Endothelial cell of umbilical vein (primary cell): ENCODE results near the gene HS3ST3B1. TPM values are rescaled to one million over a fixed set of nuclear protein-coding genes. Genes with fewer than 3 reads are reported as not detected.

Experiments
- BruUV-seq: library from RNA; stranded (reverse); fragments of 400-500 nt; replicated peaks from 2 replicates; lab custom pipeline; 2021; lab: Mats Ljungman, UMichigan
- CTCF ChIA-PET: fragments of 300-600, 350-600 bp; sonication (Branson Sonifier 250); formaldehyde crosslinking; loops from one replicate; lab custom pipeline; 2021; ENCODE audit warnings: antibody characterized with exemption, inconsistent platforms; lab: Charles Lee
- POLR2A ChIA-PET: fragments of 300-600, 350-600 bp; sonication (Branson Sonifier 250); formaldehyde crosslinking; loops from one replicate; lab custom pipeline; 2021; ENCODE audit warnings: antibody characterized with exemption, inconsistent platforms; lab: Charles Lee
- DNase-seq: peaks from one replicate; pipeline ENCODE4 v3.0.0-alpha.2; 2011; ENCODE audit warnings: low read depth, low spot score
- FAIRE-seq: peaks from 2 replicates; lab custom pipeline; 2011; peaks lifted over from hg19 to GRCh38; lab: Jason Lieb, UNC
- H2AFZ ChIP-seq: 2 replicates; pipeline ENCODE4 v1.6.0; 2012; ENCODE audit warnings: low read depth, low read length, control low read depth, inconsistent platforms
- H3K27ac ChIP-seq: 2 replicates; pipeline ENCODE4 v1.5.1; 2011; ENCODE audit warnings: low read depth, mild to moderate bottlenecking, control low read depth, low read length, moderate library complexity; ENCODE audit not compliant: insufficient read depth
- H3K27me3 ChIP-seq, 2 experiments: 2 replicates each; pipeline versions ENCODE4 v1.6.0 to v1.6.1; 2011; ENCODE audit warnings: low read length in 2 of 2, mixed read lengths in 1 of 2; ENCODE audit not compliant: control insufficient read depth in 2 of 2, insufficient read depth in 2 of 2
- H3K36me3 ChIP-seq, 2 experiments: 2 replicates in 1 of 2; 3 replicates in 1 of 2; pipeline ENCODE4 v1.5.1; 2011; ENCODE audit warnings: low read length in 2 of 2, mild to moderate bottlenecking in 1 of 2, moderate library complexity in 1 of 2; ENCODE audit not compliant: control insufficient read depth in 2 of 2, insufficient read depth in 2 of 2; ENCODE audit errors: extremely low read depth in 1 of 2
- H3K4me1 ChIP-seq: 3 replicates; pipeline ENCODE4 v1.5.1; 2011; ENCODE audit warnings: mild to moderate bottlenecking, low read length; ENCODE audit not compliant: control insufficient read depth, insufficient read depth; ENCODE audit errors: extremely low read depth
- H3K4me2 ChIP-seq: 2 replicates; pipeline ENCODE4 v1.6.1; 2011; ENCODE audit warnings: low read length, control low read depth, mixed read lengths; ENCODE audit not compliant: insufficient read depth
- H3K4me3 ChIP-seq, 3 experiments: fragments of 200-600 bp in 1 of 3; sonication (generic), shearing (Covaris generic) in 1 of 3; replicated peaks in 1 of 3; 2 replicates each; pipeline ENCODE4 v1.5.1; 2011 to 2016; ENCODE audit warnings: control low read depth in 3 of 3, low read length in 3 of 3, mild to moderate bottlenecking in 2 of 3, inconsistent platforms in 1 of 3, low read depth in 1 of 3, moderate library complexity in 1 of 3; ENCODE audit not compliant: insufficient read depth in 1 of 3
- H3K79me2 ChIP-seq: 2 replicates; pipeline ENCODE4 v1.6.0; 2012; ENCODE audit warnings: low read length, inconsistent platforms; ENCODE audit not compliant: control insufficient read depth, insufficient read depth
- H3K9ac ChIP-seq: replicated peaks from 2 replicates; pipeline ENCODE3; 2011; ENCODE audit warnings: low read length, control low read depth; ENCODE audit not compliant: insufficient read depth; ENCODE audit errors: extremely low read depth
- H3K9me1 ChIP-seq: replicated peaks from 3 replicates; pipeline ENCODE4 v1.6.0; 2011; ENCODE audit warnings: mild to moderate bottlenecking, low read length; ENCODE audit not compliant: control insufficient read depth, insufficient read depth; ENCODE audit errors: extremely low read depth
- H3K9me3 ChIP-seq: replicated peaks from 2 replicates; pipeline ENCODE4 v1.5.1; 2012; ENCODE audit warnings: low read length, inconsistent platforms; ENCODE audit not compliant: control insufficient read depth, insufficient read depth
- H4K20me1 ChIP-seq: replicated peaks from 2 replicates; pipeline ENCODE3; 2011; ENCODE audit warnings: mild to moderate bottlenecking, low read length; ENCODE audit not compliant: control insufficient read depth, insufficient read depth; ENCODE audit errors: extremely low read depth
- CTCF ChIP-seq, 2 donors: IDR thresholded peaks; 1 replicate in 1 of 2; 2 replicates in 1 of 2; pipeline ENCODE4 v1.5.1; 2011; ENCODE audit warnings: low read length in 2 of 2, mild to moderate bottlenecking in 2 of 2, moderate library complexity in 2 of 2, control low read depth in 1 of 2, inconsistent platforms in 1 of 2, low read depth in 1 of 2; ENCODE audit not compliant: insufficient read depth in 1 of 2; ENCODE audit errors: extremely low read depth in 1 of 2
- EZH2 ChIP-seq: IDR thresholded peaks from 2 replicates; pipeline ENCODE4 v1.6.1; 2012; ENCODE audit warnings: borderline replicate concordance, low read depth, mild to moderate bottlenecking, moderate library complexity, low read length, inconsistent platforms; ENCODE audit not compliant: severe bottlenecking
- FOS ChIP-seq: IDR thresholded peaks from 2 replicates; pipeline ENCODE4 v1.6.1; 2011; ENCODE audit warnings: mild to moderate bottlenecking, low read length, moderate library complexity, borderline replicate concordance; ENCODE audit not compliant: insufficient read depth
- GATA2 ChIP-seq: IDR thresholded peaks from 2 replicates; pipeline ENCODE4 v1.7.0; 2011; ENCODE audit warnings: low read depth, mild to moderate bottlenecking, moderate library complexity, mixed read lengths, low read length; ENCODE audit not compliant: insufficient read length, insufficient read depth
- MAX ChIP-seq: IDR thresholded peaks from 2 replicates; pipeline ENCODE4 v1.6.1; 2011; ENCODE audit not compliant: insufficient read depth, insufficient read length
- POLR2A ChIP-seq: IDR thresholded peaks from 2 replicates; pipeline ENCODE4 v1.6.1; 2012; ENCODE audit warnings: low read depth, mild to moderate bottlenecking, control low read depth, low read length
- POLR2AphosphoS5 ChIP-seq: IDR thresholded peaks from 2 replicates; pipeline ENCODE4 v1.6.1; 2012; ENCODE audit warnings: low read depth, mild to moderate bottlenecking, control low read depth, low read length, moderate library complexity; ENCODE audit not compliant: insufficient read depth
- dilution Hi-C: fragments of 300-500 bp; cut with MboI; formaldehyde crosslinking; loops from one replicate; pipeline ENCODE4 v1.15.0; 2019; ENCODE audit warnings: low sequenced_read_pairs; ENCODE audit not compliant: extremely low pct_ligation_motif_present
- intact Hi-C: fragments of 100-400 bp; cut with micrococcal nuclease; formaldehyde crosslinking; loops from one replicate; pipeline ENCODE4 v1.10.0; 2022
- polyA plus RNA-seq, 4 experiments: library from polyadenylated mRNA; depleted of rRNA in 3 of 4; stranded (reverse) in 3 of 4; unstranded in 1 of 4; fragments of >200 nt; gene quantifications; 2 replicates each; pipeline versions ENCODE4 v1.2.1 to v1.2.3, GENCODE V29; 2011 to 2012; ENCODE audit warnings: missing spikeins in 1 of 4
- total RNA-seq: library from RNA; stranded (reverse); gene quantifications from 2 replicates; pipeline ENCODE4 v1.2.3, GENCODE V29; 2021

HS3ST3B1 gene
- total and polyA plus RNA-seq, 2 donors (not counting 3 experiments of a cell fraction or from before 2014, with no cell fraction given): not detected

GRCh38 chr17:14276535-14277250, 24.2 kb upstream of the HS3ST3B1 start:
- no peak overlapping the region for H3K4me3 ChIP-seq
- no peak overlapping the region for H3K9ac ChIP-seq
- dilution Hi-C loops (no loop called here), intact Hi-C loops (no loop called here)
- no TSS peak for BruUV-seq
- H3K79me2 ChIP-seq: no peaks in the 10 kb centered on the region
- CTCF ChIA-PET: no interaction called here
- H3K4me1 ChIP-seq: no peaks in the 10 kb centered on the region
- no peaks in the 10 kb centered on the region for H4K20me1 ChIP-seq
- H2AFZ ChIP-seq: no peak overlapping the region
- H3K27me3 ChIP-seq: no peaks in the 10 kb centered on the region
- H3K9me1 ChIP-seq: no peaks in the 10 kb centered on the region
- H3K27ac ChIP-seq: no peak overlapping the region
- POLR2A ChIA-PET: no interaction called here
- H3K36me3 ChIP-seq: no peaks in the 10 kb centered on the region
- FAIRE-seq (no peak), DNase-seq (no peak)
- no peaks in the 10 kb centered on the region for H3K9me3 ChIP-seq
- TF ChIP-seq EZH2 (no peak), FOS (no peak), MAX (no peak), GATA2 (no peak), POLR2A (no peak), CTCF (IDR thresholded peaks at IDR 0.05; ENCODE audit: extremely low read depth in 1 of 2, insufficient read depth in 1 of 2, low read depth in 1 of 2, low read length in 2 of 2) (no peak), POLR2AphosphoS5 (no peak)
- H3K4me2 ChIP-seq: no peak overlapping the region
